Ascending aorta (tissue), 2 donors: ENCODE results near the gene ETF1. TPM values are rescaled to one million over a fixed set of nuclear protein-coding genes. Genes with fewer than 3 reads are reported as not detected.

Experiments
- DNase-seq, 2 donors: peaks; one replicate each; pipeline ENCODE4 v3.0.0-alpha.2; 2019; ENCODE audit warnings: low spot score in 2 of 2
- H3K27ac ChIP-seq, 2 donors: fragments of 200-600 bp; sonication (generic); one replicate each; pipeline ENCODE4 v1.5.1; 2016 to 2017; ENCODE audit warnings: mild to moderate bottlenecking in 1 of 2
- H3K27me3 ChIP-seq: fragments of 200-600 bp; sonication (generic); one replicate; pipeline ENCODE4 v1.5.1; 2017
- H3K36me3 ChIP-seq, 2 donors: fragments of 200-600 bp; sonication (generic); one replicate each; pipeline ENCODE4 v1.5.1; 2016
- H3K4me1 ChIP-seq, 2 donors: fragments of 200-600 bp; sonication (generic); one replicate each; pipeline ENCODE4 v1.5.1; 2016 to 2017; ENCODE audit warnings: mild to moderate bottlenecking in 1 of 2
- H3K4me3 ChIP-seq, 2 donors: fragments of 200-600 bp; sonication (generic); one replicate each; pipeline ENCODE4 v1.5.1; 2016 to 2017; ENCODE audit warnings: mild to moderate bottlenecking in 1 of 2
- H3K9me3 ChIP-seq, 2 donors: fragments of 200-600 bp; sonication (generic); one replicate each; pipeline ENCODE4 v1.5.1; 2016
- intact Hi-C: fragments of 100-400 bp; cut with DNase I; formaldehyde crosslinking; loops from one replicate; pipeline ENCODE4 v1.15.1; 2023
- total RNA-seq: library from RNA; depleted of rRNA; stranded (reverse); fragments of >200 nt; gene quantifications from one replicate; pipeline ENCODE4 v1.1.0, GENCODE V29; 2016
- TF ChIP-seq, protein P1 (sequence below), 3 experiments: fragments of 200-600 bp in 2 of 3; fragments of 450-650 bp in 1 of 3; sonication (generic) in 2 of 3; IDR thresholded peaks; one replicate each; pipeline ENCODE4 v1.5.1; 2016 to 2019; ENCODE audit warnings: antibody characterized with exemption in 3 of 3, mild to moderate bottlenecking in 1 of 3, moderate library complexity in 1 of 3

The ETF1 gene
- total RNA-seq, 1 donor from 2014 or later = 28.2 TPM

DNA sequence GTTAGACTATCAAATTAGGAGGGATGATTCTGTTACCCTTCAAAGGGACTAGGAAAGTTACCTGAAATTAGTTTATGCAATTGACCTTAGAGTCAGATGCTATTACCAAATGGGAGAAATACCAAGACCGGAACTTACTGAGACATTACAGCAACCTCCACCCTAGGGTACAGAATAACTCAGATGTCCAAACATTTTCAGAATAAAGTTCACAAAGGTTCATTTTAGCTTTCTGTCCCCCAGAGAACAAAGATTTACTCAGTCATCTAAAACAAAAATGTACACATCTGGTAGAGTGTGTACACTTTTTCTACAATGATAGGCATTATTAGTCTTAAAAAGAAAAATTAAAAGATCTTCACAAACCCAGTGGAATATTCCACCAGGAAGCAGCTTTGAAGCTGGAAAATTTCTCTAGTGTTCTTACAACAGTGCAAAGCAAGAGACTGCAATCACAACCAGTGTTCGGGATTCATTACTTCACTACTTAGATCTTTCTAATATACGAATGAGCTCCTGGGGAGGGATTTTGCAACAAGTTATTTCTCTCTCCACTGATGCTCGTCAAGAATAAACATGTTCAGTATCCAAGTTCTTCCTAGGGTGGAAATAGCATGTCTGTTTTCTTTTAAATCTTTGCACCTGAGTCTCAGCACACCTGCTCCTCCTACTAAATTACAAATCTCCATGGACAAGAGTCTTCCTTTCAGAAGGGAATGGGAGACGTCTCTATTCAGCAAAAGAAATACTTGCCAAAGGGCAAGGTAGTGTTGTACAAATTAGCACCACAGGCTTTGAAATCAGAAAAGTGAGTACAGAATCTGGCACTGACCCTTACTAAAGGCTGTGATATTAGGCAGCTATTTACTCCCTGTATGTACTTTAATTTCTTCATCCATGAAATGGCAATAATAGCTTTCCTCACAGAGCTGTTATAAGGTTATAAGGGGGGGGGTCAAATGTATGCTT lies 8.8 kb downstream of the ETF1 start:
- Histone ChIP-seq H3K36me3 (peaks cover 0 to 8% of the 10 kb centered on the region in 2 donors), H3K27me3 (no peaks in the 10 kb centered on the region), H3K27ac (no peak overlapping the region), H3K9me3 (no peaks in the 10 kb centered on the region), H3K4me3 (no peak overlapping the region), H3K4me1 (peaks cover 0 to 2% of the 10 kb centered on the region in 2 donors)
- TF ChIP-seq, protein P1, sequence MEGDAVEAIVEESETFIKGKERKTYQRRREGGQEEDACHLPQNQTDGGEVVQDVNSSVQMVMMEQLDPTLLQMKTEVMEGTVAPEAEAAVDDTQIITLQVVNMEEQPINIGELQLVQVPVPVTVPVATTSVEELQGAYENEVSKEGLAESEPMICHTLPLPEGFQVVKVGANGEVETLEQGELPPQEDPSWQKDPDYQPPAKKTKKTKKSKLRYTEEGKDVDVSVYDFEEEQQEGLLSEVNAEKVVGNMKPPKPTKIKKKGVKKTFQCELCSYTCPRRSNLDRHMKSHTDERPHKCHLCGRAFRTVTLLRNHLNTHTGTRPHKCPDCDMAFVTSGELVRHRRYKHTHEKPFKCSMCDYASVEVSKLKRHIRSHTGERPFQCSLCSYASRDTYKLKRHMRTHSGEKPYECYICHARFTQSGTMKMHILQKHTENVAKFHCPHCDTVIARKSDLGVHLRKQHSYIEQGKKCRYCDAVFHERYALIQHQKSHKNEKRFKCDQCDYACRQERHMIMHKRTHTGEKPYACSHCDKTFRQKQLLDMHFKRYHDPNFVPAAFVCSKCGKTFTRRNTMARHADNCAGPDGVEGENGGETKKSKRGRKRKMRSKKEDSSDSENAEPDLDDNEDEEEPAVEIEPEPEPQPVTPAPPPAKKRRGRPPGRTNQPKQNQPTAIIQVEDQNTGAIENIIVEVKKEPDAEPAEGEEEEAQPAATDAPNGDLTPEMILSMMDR (IDR thresholded peaks at IDR 0.05) = no peak
- intact Hi-C loops = no loop called here
- no peak for DNase-seq

DNA sequence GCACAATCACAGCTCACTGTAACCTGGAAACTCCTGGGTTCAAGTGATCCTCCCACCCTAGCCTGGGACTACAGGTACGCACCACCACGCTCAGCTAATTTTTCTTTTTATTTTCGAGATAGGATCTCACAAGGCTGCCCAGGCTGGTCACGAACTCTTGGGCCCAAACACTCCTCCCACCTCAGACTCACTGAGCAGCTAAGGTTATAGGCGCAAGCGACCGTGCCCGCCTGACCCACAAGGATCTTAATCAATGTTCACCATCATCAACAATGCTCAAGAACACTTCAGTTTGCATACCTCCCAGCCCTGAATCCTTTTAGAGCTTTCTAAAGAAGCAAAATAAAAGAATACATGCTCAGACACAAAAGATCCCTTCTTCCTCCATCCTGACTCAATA lies 13.2 kb downstream of the ETF1 start:
- no peaks in the 10 kb centered on the region for H3K4me1 ChIP-seq
- DNase-seq = no peak
- H3K4me3 ChIP-seq = no peak overlapping the region
- H3K27ac ChIP-seq = no peak overlapping the region
- TF ChIP-seq, protein P1 (IDR thresholded peaks at IDR 0.05) = no peak
- no peaks in the 10 kb centered on the region for H3K36me3 ChIP-seq
- intact Hi-C loops = no loop called here
- H3K27me3 ChIP-seq = no peaks in the 10 kb centered on the region
- H3K9me3 ChIP-seq = no peaks in the 10 kb centered on the region

DNA sequence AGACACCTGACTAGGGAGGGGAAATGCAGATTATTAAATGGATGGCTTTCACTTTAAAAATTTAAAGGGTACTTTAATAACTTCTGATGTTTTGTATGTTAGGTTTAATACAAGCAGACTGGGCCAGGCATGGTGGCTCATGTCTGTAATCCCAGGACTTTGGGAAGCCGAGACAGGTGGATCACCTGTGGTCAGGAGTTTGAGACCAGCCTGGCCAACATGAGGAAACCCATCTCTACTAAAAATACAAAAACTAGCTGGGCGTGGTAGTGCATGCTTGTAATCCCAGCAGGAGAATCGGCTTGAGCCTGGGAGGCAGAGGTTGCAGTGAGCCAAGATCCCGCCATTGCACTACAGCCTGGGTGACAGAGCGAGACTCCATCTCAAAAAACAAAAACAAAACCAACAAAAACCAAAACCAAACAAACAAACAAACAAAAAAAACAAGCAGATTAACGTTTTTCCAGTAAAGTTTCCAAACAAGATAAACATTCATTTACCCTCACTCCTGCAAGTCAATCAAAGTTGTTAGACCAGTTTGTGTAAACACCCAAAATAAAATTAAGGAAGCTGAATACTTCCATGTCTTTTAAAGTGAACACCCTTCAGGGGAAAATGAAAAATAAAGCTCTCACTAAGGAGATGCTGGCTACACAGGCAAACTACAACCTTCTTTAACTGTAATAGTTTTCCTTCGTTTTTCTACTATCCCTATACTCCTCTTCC lies 14.1 kb downstream of the ETF1 start:
- intact Hi-C loops = no loop called here
- DNase-seq = no peak
- H3K36me3 ChIP-seq = no peaks in the 10 kb centered on the region
- no peaks in the 10 kb centered on the region for H3K4me1 ChIP-seq
- no peak overlapping the region for H3K27ac ChIP-seq
- no peaks in the 10 kb centered on the region for H3K9me3 ChIP-seq
- no peaks in the 10 kb centered on the region for H3K27me3 ChIP-seq
- no peak overlapping the region for H3K4me3 ChIP-seq
- TF ChIP-seq, protein P1 (IDR thresholded peaks at IDR 0.05) = no peak

DNA sequence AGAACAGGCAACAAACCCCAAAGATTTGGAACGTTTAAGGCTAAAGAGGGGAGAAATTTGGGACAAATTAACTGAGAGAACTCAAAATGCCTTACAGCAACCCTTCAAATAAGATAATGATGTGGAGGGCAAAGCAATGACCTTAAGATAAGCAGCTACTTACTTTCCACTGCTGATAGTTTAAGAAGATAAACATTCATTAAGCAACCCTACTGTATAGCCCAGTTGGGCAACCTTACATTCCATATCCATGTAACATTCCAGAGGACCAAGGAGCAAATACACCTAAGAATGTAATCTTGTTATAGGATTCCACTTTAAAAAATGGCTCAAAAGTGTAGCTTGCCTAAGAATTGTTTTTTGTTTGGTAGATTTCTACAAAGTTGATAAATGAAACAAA lies 14.8 kb downstream of the ETF1 start:
- no peak overlapping the region for H3K27ac ChIP-seq

DNA sequence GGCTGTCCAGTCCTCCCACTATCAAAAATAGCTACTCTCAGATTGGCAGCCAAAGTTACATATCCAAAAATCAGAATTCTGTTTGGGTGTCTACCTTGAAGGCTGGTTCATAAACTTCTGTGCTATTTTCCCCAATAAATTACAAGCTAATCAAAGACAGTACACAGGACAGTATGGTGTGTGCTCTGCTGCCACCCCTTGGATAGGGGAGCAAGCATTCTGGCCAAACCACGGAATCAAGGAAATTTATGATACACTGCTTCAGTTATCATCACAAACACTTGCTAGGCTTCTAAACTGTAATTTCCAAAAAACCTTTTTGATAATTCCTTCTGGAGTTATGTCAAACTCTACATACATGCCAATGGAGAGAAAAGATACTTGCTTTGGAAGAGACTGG lies 15.9 kb downstream of the ETF1 start:
- DNase-seq = no peak
- TF ChIP-seq, protein P1 (IDR thresholded peaks at IDR 0.05) = no peak
- intact Hi-C loops = no loop called here
- no peaks in the 10 kb centered on the region for H3K4me1 ChIP-seq
- no peaks in the 10 kb centered on the region for H3K27me3 ChIP-seq
- no peak overlapping the region for H3K4me3 ChIP-seq
- no peaks in the 10 kb centered on the region for H3K9me3 ChIP-seq
- no peak overlapping the region for H3K27ac ChIP-seq
- peaks cover 0 to 3% of the 10 kb centered on the region in 2 donors for H3K36me3 ChIP-seq

More for the DNA sequence above, 14.8 kb downstream of the ETF1 start:
- no peaks in the 10 kb centered on the region for H3K9me3 ChIP-seq
- no peaks in the 10 kb centered on the region for H3K27me3 ChIP-seq
- no peak overlapping the region for H3K4me3 ChIP-seq
- intact Hi-C loops = no loop called here
- H3K4me1 ChIP-seq = no peaks in the 10 kb centered on the region
- no peak for DNase-seq
- peaks cover 0 to 1% of the 10 kb centered on the region in 2 donors for H3K36me3 ChIP-seq
- TF ChIP-seq, protein P1 (IDR thresholded peaks at IDR 0.05) = no peak
